Amniotic stem cell (primary cell): ENCODE measurements around the gene AP2B1.
"Not testable (repeated sequence)": the region's sequence is repeated elsewhere in the genome, so short reads cannot be mapped to it uniquely, and the experiment has no call there.

Source experiments
- DNase-seq: peaks from one replicate; lab custom pipeline; 2025; lab: John Stamatoyannopoulos, UW

Gene AP2B1

DNA sequence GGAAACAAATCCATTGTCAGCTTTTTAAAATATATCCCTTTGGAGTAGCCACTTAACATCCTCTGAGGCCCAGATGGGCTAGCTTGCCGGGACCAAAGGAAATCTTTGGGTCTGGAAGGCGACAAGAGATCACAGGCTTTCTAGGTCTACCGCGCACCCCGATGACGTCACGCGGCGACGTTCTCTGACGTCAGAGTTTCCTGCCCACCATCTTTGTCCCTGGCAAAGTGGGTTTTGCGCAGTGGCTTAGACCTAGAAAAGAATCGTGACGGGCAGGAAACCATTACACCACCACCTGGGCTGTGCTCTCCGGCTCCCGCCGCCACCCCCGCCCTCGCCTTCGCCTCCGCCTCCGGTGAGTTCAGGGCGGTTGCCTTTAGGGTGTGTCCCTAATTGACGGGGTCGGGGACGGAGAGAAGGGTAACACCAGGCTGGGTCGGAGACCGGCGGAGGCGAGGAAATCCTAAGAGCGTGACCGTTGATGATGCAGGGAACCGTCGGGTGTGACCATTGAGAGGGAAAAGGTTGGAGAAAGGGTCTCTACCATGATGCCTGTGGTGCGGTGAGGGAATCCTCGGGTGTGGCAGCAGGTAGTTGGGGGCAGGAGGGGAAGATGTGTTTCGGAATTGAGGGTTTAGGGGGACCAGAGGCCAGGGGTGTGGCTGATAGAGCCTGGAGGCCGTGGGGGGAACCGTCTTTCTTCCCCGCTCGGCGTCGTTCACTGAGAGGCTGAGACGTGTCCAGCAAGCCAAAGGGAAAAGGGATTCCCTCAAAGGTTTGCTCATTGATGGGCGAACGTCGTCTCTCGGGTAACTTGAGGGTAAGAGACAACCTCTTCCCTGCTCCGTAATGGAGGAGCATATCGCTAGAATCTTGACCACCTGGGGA, at the start of gene AP2B1:
Gene AP2B1 (plus strand): TSS at position 249 of the 888 bp plus-strand sequence. CDS start 6,709 bp downstream, outside the sequence.
- peak; percentile 78 for DNase-seq

DNA sequence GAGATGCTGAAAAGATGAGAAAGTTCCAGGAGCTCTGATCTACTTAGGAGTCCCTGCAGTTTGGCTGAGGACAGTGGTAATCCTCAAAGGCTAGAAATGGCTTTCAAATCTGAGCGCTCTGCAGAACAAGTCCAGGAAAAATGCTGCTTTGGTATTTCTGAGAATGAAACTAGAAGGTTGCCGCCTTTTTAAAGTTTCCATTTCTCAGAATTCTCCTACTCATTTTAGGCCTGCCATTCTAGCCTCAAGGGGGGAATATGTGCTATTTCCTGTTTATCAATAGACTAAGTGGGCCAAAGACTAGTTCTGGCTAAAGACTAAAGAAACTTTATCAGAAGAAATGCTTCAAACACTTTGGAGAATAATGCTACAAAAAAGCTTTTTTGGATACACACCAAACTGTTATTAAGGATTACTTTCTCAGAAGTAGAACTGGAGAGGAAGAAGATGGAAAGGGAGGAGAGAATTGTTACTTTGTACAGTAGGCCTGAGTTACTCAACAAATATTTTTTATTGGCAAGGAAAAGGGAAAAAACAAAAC, 49.5 kb upstream of the AP2B1 start, which contains the start of gene SLFN12L:
Gene SLFN12L (minus strand): TSS at position 78 of the 541 bp plus-strand sequence. CDS start 15,314 bp downstream, outside the sequence.
- DNase-seq = no peak

- DNase-seq = no peak
Measured at GRCh38 chr17:35539659-35540026, 47.5 kb upstream of the AP2B1 start.

GRCh38 chr17:35540589-35541404, 46.3 kb upstream of the AP2B1 start:
- no peak for DNase-seq

- DNase-seq = no peak
Measured at GRCh38 chr17:35541434-35541833, 45.7 kb upstream of the AP2B1 start.

DNA sequence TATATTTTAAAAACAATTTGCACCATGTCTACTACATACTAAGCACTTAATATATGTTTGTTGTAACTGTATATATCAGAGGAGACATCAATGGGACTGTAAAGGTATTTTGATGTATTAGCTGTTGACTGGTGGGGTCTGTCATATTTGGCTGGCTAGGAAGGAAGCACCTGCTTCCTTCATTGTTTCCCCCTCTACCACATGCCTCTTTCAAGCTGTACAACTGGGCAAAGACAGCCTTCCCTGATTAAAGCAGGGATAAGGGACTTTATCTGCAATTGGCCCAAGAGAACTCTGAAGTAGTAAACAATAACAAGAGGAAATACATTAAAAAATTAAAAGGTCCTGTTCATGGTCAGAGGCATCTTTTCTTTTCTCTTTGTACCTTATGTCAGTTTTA, 44.1 kb upstream of the AP2B1 start:
- DNase-seq = no peak

DNA sequence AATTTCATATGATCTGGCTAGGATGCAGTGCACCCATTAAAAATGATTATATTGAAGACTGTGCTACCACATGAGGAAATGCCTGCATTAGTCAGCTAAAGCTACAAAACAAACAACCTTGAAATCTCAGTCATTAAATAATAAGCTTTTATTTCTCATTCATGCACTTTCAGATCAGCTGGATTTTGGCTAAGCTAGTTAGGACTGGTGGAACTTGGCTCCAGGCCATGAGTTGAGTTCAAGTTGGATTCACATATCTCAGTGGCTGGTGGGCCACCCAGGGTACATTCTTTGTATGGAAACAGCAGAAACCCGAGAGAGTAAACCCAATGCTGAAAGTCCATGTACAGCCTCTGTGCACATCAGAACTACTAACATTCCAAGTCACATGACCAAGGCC, 43.3 kb upstream of the AP2B1 start:
- DNase-seq = no peak

- DNase-seq = no peak
Measured at GRCh38 chr17:35545150-35545549, 42.0 kb upstream of the AP2B1 start.

GRCh38 chr17:35546487-35546886, 40.6 kb upstream of the AP2B1 start:
- no peak for DNase-seq

DNA sequence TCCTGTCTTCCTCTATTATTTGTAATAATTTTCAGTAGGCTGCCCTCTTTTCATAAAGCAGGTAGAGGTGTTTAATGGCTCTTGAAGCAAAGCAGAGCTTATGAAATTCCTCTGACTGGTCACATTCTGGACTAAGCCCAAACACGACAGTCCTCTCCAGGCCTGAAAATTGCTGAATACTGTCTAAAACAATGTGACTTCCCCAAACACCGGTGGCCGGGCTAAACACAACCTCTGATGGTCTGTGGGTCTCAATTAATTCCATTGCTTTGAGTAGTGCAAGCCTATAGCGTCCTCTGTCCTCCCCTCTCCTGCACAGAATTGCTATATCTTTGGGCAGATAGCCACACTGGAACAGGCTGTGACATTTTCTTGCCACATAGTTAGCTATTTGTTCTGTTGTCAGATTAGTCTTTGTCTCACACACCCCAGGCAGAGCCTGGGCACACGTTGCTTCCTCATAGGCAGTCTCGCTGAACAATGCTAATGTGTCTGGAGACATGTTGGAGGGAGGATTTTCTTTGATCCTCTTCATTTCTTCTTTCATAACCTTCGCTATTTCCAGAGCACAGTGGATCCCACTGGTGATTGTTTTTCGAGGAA, 38.8 kb upstream of the AP2B1 start:
- DNase-seq = no peak

- DNase-seq = no peak
Measured at GRCh38 chr17:35548978-35549377, 38.1 kb upstream of the AP2B1 start.

DNA sequence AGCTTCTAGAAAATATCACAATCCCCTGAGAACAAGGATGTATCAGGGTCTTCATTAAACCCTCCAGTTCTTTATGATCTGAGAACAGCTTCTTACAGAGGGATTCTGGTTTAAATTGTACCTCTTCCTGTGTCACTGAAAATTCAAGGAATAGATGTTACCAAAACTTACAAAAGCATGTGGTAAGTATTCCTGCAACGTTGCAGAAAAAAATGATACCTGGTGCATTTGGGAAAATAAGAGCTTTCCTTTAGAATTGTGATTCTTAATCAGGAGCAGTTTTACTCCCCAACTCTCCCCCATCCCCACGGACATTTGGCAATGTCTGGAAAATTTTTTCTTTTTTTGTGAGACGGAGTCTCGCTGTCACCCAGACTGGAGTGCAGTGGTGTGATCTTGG, 33.8 kb upstream of the AP2B1 start:
- DNase-seq = no peak

GRCh38 chr17:35554668-35555067, 32.5 kb upstream of the AP2B1 start:
- no peak for DNase-seq

DNA sequence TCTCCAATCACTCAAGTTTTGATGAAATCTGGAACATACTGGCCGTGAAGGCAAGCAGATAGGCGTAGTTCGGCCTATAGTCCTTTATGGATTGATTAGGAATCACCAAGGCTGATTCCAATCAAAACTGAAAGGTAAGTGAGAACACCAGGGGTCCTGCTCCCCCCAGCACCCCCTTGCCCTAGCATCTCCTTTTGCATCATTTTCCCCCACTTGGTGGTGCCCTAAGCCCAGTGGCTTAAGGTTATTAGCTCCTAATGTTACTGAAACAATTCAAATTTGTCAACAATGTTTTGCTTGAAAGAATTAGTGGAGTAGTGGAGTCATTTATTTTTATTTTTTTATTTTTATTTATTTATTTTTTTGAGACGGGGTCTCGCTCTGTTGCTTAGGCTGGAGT, 31.4 kb upstream of the AP2B1 start:
- DNase-seq = no peak

- DNase-seq = no peak
Measured at GRCh38 chr17:35557353-35557752, 29.8 kb upstream of the AP2B1 start.

GRCh38 chr17:35559495-35560210, 27.5 kb upstream of the AP2B1 start:
- no peak for DNase-seq

DNA sequence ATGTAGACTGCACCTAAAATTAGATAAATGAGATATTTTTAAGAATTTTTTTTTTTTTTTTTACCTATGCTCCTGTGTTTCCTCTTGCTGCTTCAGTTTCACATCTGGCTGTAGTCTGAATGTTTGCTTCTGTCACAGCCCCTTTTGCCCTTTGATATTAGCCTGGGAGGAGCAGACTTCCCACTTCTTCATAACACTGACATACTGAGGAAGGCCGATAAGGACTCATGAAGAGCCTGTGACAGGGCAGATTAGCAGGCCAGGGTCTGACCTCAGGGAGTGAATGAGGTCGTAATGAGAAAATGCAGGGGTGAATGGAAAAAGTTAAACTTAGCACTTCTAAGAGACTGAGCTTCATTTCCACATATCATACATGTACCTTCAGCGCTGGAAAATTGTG, 26.4 kb upstream of the AP2B1 start, which contains the start of gene SLFN14:
Gene SLFN14 (minus strand): TSS at position 117 of the 400 bp plus-strand sequence. CDS start 2,757 bp downstream, outside the sequence.
- DNase-seq = no peak

DNA sequence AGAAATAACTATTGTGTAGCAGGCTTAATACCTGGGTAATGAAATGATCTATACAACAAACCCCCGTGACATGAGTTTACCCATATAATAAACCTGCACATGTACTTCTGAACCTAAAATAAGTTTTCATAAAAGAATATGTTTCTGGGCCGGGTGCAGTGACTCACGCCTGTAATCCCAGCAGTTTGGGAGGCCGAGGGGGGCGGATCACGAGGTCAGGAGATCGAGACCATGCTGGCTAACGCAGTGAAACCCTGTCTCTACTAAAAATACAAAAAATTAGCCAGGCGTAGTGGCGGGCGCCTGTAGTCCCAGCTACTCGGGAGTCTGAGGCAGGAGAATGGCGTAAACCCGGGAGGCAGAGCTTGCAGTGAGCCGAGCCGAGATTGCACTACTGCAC, 23.9 kb upstream of the AP2B1 start:
- DNase-seq = not testable (repeated sequence)

DNA sequence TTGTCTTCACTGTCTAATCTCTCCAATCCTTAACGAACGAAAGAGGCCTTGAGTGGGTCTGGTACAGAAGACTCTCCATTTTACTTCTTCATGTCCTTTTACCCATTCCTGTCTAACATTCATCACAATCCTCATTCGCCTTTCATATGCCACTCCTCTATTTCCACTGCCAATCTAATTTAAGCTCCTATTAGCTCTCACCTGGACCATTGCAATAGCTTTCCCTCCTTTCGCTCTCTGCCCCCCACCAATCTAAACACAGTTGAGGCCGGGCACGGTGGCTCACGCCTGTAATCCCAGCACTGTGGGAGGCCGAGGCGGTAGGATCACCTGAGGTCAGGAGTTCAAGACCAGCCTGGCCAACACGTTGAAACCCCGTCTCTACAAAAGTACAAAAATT, 20.2 kb upstream of the AP2B1 start:
- no peak for DNase-seq

DNA sequence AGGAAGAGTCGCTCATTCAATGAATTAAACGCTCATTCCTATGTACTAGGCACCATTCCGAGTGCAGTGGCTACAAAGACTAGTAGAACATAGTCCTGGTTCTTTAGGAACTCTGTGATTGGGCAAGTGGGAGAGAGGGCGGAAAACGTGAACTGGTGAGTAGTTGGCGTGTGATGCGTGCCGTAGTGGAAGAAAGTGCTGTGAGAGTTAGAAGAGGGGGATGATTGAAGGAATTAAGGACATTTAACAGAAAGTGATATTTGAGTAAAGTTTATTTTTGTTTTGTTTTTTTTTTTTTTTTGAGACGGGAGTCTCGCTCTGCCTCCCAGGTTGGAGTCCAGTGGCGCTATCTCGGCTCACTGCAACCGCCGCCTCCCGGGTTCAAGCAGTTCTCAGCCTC, 18.6 kb upstream of the AP2B1 start:
- DNase-seq = no peak

DNA sequence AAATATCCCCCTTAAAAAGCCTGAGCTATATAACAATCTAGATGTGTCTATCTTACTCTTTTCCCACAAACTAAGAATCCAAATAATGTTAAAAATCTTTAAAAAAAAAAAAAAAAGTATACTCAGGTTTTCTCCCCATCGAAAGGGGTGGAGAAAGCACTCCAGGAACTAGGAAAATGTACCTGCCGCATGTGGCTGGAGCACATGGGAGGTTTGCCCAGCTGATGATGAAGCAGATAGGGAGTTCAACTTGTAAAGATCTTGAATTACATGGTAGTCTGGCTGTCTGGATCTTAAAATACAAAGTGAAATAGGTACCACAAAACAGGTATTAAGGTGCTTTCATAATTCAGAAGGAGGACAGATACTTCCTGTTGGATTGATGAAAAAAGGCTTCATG, 17.7 kb upstream of the AP2B1 start:
- DNase-seq = no peak
